IMR-90 (cell line): ENCODE results near the gene VAV3.

Source experiments
- CTCF ChIP-seq: conservative IDR thresholded peaks from 2 replicates; pipeline ENCODE4 v1.5.1; 2012; ENCODE audit warnings: mild to moderate bottlenecking, low read depth, low read length, improper control_type of control experiment
- POLR2A ChIP-seq: IDR thresholded peaks from 2 replicates; pipeline ENCODE4 v1.6.1; 2012; ENCODE audit warnings: mild to moderate bottlenecking, low read depth, low read length
- RCOR1 ChIP-seq: IDR thresholded peaks from 2 replicates; pipeline ENCODE4 v1.6.1; 2012; ENCODE audit warnings: mild to moderate bottlenecking, low read length, improper control_type of control experiment; ENCODE audit not compliant: insufficient replicate concordance

- TF ChIP-seq CTCF (no peak), POLR2A (no peak), RCOR1 (no peak)
These were observed 420.7 kb downstream of the VAV3 start for GRCh38 chr1:107544285-107544684.
